ENCODE data around the gene CTNNA3. TPM values are rescaled to one million over a fixed set of nuclear protein-coding genes. Genes with fewer than 3 reads are reported as not detected.

Gene CTNNA3
- total RNA-seq, 1 experiment from 2014 or later = 0.32 TPM

- no peak for TF ChIP-seq REST (IDR thresholded peaks at IDR 0.05; ENCODE audit: low read depth)
- no peak for TF ChIP-seq SP1 (IDR thresholded peaks at IDR 0.05; ENCODE audit: low read depth)
- no peak for TF ChIP-seq JUND (IDR thresholded peaks at IDR 0.05)
- no peak for TF ChIP-seq EZH2 (IDR thresholded peaks at IDR 0.05)
- no peak for TF ChIP-seq ZBTB33 (IDR thresholded peaks at IDR 0.05; ENCODE audit: extremely low read depth, insufficient replicate concordance, low read length)
- TF ChIP-seq CBX3 (IDR thresholded peaks at IDR 0.05; ENCODE audit: low read depth) = no peak
Measured at GRCh38 chr10:66394342-66395063, 1301.5 kb downstream of the CTNNA3 start (continued).

- BruUV-seq (replicated peaks) = no TSS peak
- no peak overlapping the region for H3K9ac ChIP-seq (ENCODE audit: low read length)
- no peak for TF ChIP-seq FOSL1 (IDR thresholded peaks at IDR 0.05; ENCODE audit: low read depth)
- no peak for TF ChIP-seq CEBPB (IDR thresholded peaks at IDR 0.05; ENCODE audit: low read depth)
- no peak for TF ChIP-seq MAX (IDR thresholded peaks at IDR 0.05)
- TF ChIP-seq EZH2 (IDR thresholded peaks at IDR 0.05) = no peak
- TF ChIP-seq JUND (IDR thresholded peaks at IDR 0.05) = no peak
- no peak for TF ChIP-seq SRF (IDR thresholded peaks at IDR 0.05; ENCODE audit: low read depth)
- TF ChIP-seq ZBTB33 (IDR thresholded peaks at IDR 0.05; ENCODE audit: extremely low read depth, insufficient replicate concordance, low read length) = no peak
- no peak for TF ChIP-seq RAD21 (IDR thresholded peaks at IDR 0.05; ENCODE audit: low read depth)
- TF ChIP-seq EZH2phosphoT487 (IDR thresholded peaks at IDR 0.05; ENCODE audit: borderline replicate concordance) = no peak
- no peak for TF ChIP-seq REST (IDR thresholded peaks at IDR 0.05; ENCODE audit: low read depth)
Measured at GRCh38 chr10:66390926-66391325, 1305.1 kb downstream of the CTNNA3 start.

More at GRCh38 chr10:66390926-66391325, 1305.1 kb downstream of the CTNNA3 start:
- Histone ChIP-seq H3K4me3 (replicated peaks in 1 of 2; ENCODE audit: low read depth in 1 of 2, low read length in 2 of 2) (no peak overlapping the region), H3K36me3 (ENCODE audit: control insufficient read depth in 1 of 2, insufficient read depth in 2 of 2, low read length in 2 of 2) (no peaks in the 10 kb centered on the region), H4K20me1 (ENCODE audit: insufficient read depth) (no peaks in the 10 kb centered on the region), H3K9me3 (ENCODE audit: control insufficient read depth in 1 of 2, insufficient read depth in 1 of 2, low read depth in 1 of 2, low read length in 2 of 2) (no peaks in the 10 kb centered on the region), H3K79me2 (ENCODE audit: insufficient read depth, low read length) (no peaks in the 10 kb centered on the region), H3K27me3 (ENCODE audit: insufficient read depth, low read length) (no peaks in the 10 kb centered on the region), H3K9me2 (ENCODE audit: insufficient read depth) (no peaks in the 10 kb centered on the region), H3K27ac (ENCODE audit: low read depth, low read length) (no peak overlapping the region), H3K4me2 (ENCODE audit: low read length) (no peak overlapping the region), H2AFZ (ENCODE audit: low read depth, low read length, poor library complexity, severe bottlenecking) (no peak overlapping the region), H3K4me1 (ENCODE audit: control insufficient read depth in 1 of 2, insufficient read depth in 2 of 2, low read length in 2 of 2) (no peaks in the 10 kb centered on the region)
- no peak for ATAC-seq
- no peak for DNase-seq (ENCODE audit: low read depth, low spot score)
- ChIA-PET POLR2A (interaction anchor here (1.0 kb wide), 1 partner anchor 9 kb away, joined by 3 read pairs; no protein-coding TSS in a partner anchor), CTCF (no interaction called here), RAD21 (ENCODE audit: low non-redundant PET in 1 of 2, low total read pairs in 2 of 2, uncharacterized antibody in 2 of 2, unreplicated experiment in 2 of 2) (no interaction called here)
- intact Hi-C loops (cut with micrococcal nuclease) = no loop called here
